IPS DF 6.9 (cell line): ENCODE data around the gene ARHGAP25.
"Not testable (repeated sequence)": the region's sequence is repeated elsewhere in the genome, so short reads cannot be mapped to it uniquely, and the experiment has no call there.

Experiments
- DNase-seq: peaks from one replicate; pipeline ENCODE4 v3.0.0-alpha.2; 2013; ENCODE audit warnings: low read depth, low spot score
- H3K27ac ChIP-seq: one replicate; pipeline ENCODE4 v1.5.1; 2013; ENCODE audit warnings: low read length, control low read depth
- H3K27me3 ChIP-seq: 2 replicates; pipeline ENCODE4 v1.6.1; 2013; ENCODE audit warnings: mild to moderate bottlenecking, low read length; ENCODE audit not compliant: control insufficient read depth, insufficient read depth
- H3K36me3 ChIP-seq: 2 replicates; pipeline ENCODE4 v1.6.1; 2013; ENCODE audit warnings: low read length; ENCODE audit not compliant: control insufficient read depth, insufficient read depth
- H3K4me1 ChIP-seq: 2 replicates; pipeline ENCODE4 v1.6.1; 2013; ENCODE audit warnings: low read length; ENCODE audit not compliant: control insufficient read depth, insufficient read depth
- H3K4me3 ChIP-seq: 2 replicates; pipeline ENCODE4 v1.5.1; 2013; ENCODE audit warnings: mild to moderate bottlenecking, low read length
- H3K9me3 ChIP-seq: 2 replicates; pipeline ENCODE4 v1.6.1; 2013; ENCODE audit warnings: low read length, inconsistent platforms; ENCODE audit not compliant: control insufficient read depth, insufficient read depth
- WGBS: extraction: QIAGEN DNeasy Blood & Tissue Kit; methylation state at CpG from one replicate; pipeline ENCODE4 v1.1.7; 2013; ENCODE audit warnings: mixed read lengths, missing lambda C conversion rate; ENCODE audit not compliant: insufficient read length, insufficient coverage; 5-methylcytosine and 5-hydroxymethylcytosine counted together

ARHGAP25 gene

GRCh38 chr2:68799140-68800026 is 64.8 kb downstream of the ARHGAP25 start:
- H3K27ac ChIP-seq: no peak overlapping the region
- H3K4me3 ChIP-seq: no peak overlapping the region
- H3K4me1 ChIP-seq: no peaks in the 10 kb centered on the region
- WGBS: no CpG with 5 or more reads among the region's 14 CpGs
- H3K36me3 ChIP-seq: no peaks in the 10 kb centered on the region
- no peaks in the 10 kb centered on the region for H3K9me3 ChIP-seq
- H3K27me3 ChIP-seq: no peaks in the 10 kb centered on the region; the same call in 1 of the 2 replicates
- no peak for DNase-seq

- no peak for DNase-seq
- Histone ChIP-seq H3K9me3 (no peaks in the 10 kb centered on the region), H3K27me3 (no peaks in the 10 kb centered on the region; the same call in 1 of the 2 replicates), H3K4me1 (no peaks in the 10 kb centered on the region), H3K36me3 (no peaks in the 10 kb centered on the region), H3K27ac (no peak overlapping the region), H3K4me3 (no peak overlapping the region)
- WGBS: no CpG with 5 or more reads among the region's 4 CpGs
Observed at GRCh38 chr2:68800027-68800401, 65.4 kb downstream of the ARHGAP25 start.

GRCh38 chr2:68800517-68800916 is 65.9 kb downstream of the ARHGAP25 start:
- no peaks in the 10 kb centered on the region; the same call in 1 of the 2 replicates for H3K27me3 ChIP-seq
- H3K36me3 ChIP-seq: no peaks in the 10 kb centered on the region
- no CpG with 5 or more reads among the region's 2 CpGs for WGBS
- H3K9me3 ChIP-seq: no peaks in the 10 kb centered on the region
- no peak for DNase-seq
- H3K4me3 ChIP-seq: no peak overlapping the region
- H3K4me1 ChIP-seq: no peaks in the 10 kb centered on the region
- no peak overlapping the region for H3K27ac ChIP-seq

DNA sequence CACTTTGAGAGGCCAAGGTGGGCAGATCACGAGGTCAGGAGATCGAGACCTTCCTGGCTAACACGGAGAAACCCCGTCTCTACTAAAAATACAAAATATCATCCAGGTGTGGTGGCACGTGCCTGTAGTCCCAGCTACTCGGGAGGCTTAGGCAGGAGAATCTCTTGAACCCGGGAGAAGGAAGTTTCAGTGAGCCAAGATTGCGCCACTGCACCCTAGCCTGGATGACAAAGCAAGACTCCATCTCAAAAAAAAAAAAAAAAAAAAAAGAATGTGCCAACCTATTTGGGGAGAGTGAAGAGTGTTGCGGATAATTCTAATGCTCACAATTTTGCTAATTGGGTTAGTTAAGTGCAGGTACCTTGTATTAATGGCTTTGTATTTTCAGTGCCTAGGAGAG is 67.5 kb downstream of the ARHGAP25 start:
- H3K9me3 ChIP-seq, DNase-seq, H3K4me1 ChIP-seq, H3K27ac ChIP-seq, H3K36me3 ChIP-seq, H3K4me3 ChIP-seq, H3K27me3 ChIP-seq: not testable (repeated sequence)
- no CpG with 5 or more reads among the region's 9 CpGs for WGBS

GRCh38 chr2:68805025-68805424 is 70.4 kb downstream of the ARHGAP25 start:
- Histone ChIP-seq H3K4me3 (no peak overlapping the region), H3K4me1 (no peaks in the 10 kb centered on the region), H3K27ac (no peak overlapping the region), H3K36me3 (no peaks in the 10 kb centered on the region), H3K27me3 (no peaks in the 10 kb centered on the region), H3K9me3 (no peaks in the 10 kb centered on the region)
- WGBS: no CpG with 5 or more reads among the region's 4 CpGs
- no peak for DNase-seq

DNA sequence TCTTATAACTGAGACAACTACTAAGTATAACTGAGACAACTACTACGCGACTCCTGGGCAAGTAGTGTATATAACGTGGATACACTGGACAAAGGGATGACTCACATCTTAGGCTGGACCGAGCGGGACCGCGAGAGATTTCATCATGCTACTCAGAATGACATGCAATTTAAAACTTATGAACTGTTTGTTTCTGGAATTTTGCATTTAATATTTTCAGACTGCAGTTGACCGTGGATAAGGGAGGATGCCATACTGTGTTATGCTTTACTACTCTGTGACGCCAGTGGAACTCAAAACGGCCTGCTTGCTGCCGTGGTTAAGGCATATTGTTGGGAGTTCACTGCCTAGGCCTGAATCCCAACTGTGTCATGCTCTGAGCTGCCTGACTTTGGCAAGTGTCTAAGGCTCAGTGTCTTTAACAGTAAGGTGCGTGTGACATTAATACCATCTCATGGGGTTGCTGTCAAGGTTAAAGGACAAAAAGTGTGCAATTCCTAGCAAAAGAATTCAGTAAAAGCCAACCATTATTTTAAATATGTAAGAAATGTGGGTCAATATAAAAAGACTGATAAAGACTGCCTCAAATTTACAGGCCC is 72.0 kb downstream of the ARHGAP25 start:
- Histone ChIP-seq H3K9me3 (no peaks in the 10 kb centered on the region), H3K4me3 (no peak overlapping the region), H3K36me3 (no peaks in the 10 kb centered on the region), H3K27me3 (no peaks in the 10 kb centered on the region), H3K4me1 (no peaks in the 10 kb centered on the region), H3K27ac (no peak overlapping the region)
- no CpG with 5 or more reads among the region's 12 CpGs for WGBS
- no peak for DNase-seq

DNA sequence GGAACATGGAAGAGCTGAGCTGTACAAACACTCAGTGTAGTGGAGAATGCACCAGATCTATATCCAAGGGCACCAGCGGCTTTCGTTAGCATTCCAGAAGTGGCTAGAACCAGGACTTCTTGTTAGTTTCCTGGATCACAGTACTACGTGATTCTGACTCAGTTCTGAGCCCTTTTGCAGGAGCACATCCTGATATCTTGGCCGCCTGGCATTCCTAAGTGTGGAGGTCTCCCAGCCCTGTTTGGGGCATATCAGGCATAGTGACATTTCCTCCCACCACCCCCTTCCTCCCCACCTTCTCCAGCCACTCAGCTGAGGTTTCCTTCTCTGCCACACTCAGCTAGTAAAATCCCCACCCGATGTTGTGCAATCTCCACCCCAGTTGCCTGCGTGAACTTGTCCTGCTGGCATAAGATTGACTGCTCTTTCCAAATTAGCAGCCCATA is 73.2 kb downstream of the ARHGAP25 start:
- Histone ChIP-seq H3K36me3 (no peaks in the 10 kb centered on the region), H3K27me3 (no peaks in the 10 kb centered on the region), H3K27ac (no peak overlapping the region), H3K4me3 (no peak overlapping the region), H3K9me3 (no peaks in the 10 kb centered on the region), H3K4me1 (no peaks in the 10 kb centered on the region)
- no CpG with 5 or more reads among the region's 6 CpGs for WGBS
- DNase-seq: no peak

DNA sequence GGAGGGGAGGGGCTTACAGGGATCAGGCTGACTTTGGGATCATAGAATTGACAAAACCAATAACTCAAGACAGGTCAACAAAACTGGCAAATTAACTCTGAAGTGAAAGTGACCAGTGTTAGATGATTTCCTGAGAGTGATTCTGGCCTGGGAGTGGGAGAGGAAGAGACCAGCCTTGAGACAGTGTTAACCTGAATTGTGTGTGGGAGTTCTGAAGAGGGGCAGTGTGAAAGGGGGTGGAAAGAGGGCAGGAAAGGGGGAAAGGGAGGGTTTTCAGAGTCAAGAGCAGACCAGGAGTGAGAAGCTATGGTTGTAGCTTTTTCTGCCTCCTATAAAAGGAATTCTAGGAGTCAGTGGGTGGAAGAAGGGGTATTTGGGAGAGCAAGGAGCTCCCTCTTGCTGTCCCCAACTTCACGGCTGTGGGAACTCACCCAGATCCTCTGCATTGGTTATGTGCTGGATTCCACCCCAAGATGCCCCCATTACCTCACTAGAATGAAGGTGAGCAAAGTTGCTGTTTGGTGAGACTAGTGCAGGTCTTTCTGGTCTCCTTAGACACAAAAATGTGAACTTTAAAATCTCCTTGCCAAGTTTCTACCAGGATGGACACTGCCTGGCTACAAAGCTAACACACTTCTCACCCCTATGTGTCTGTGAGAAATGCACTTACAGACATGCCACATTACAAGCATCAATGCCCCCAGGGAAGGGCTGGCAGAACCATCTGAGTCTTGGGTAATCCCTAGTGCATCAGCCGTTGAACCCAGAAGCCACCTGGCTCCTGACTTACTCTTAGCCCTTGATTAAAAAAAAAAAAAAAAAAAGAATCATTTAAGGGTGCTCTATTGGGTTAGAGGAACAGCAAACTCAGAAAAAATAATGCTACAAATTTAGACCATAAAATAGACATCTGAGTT is 75.0 kb downstream of the ARHGAP25 start:
- H3K4me1 ChIP-seq: no peaks in the 10 kb centered on the region

DNA sequence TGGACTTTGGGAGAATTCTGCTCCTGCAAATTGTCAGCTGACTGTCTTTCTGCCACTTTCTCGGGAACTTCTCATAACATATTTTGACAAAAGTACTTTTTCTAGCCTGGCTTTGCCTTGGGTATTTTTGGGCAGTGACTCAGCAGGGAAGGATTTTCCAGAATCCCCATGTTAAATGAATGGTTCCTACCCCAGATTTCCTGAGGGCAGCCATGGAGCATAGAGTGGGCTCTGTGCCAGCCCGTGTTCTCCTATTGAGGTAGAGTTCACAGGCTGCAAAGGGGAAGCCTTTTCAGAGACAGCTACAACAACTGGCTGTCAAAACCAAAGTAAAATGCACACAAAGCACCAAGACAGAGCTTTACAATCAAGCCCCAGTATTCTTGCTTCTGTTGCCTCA is 76.8 kb downstream of the ARHGAP25 start:
- Histone ChIP-seq H3K36me3 (no peaks in the 10 kb centered on the region), H3K27ac (no peak overlapping the region), H3K9me3 (no peaks in the 10 kb centered on the region), H3K27me3 (no peaks in the 10 kb centered on the region), H3K4me1 (no peaks in the 10 kb centered on the region; the same call in 1 of the 2 replicates), H3K4me3 (no peak overlapping the region)
- no peak for DNase-seq
- no CpG with 5 or more reads among the region's 2 CpGs for WGBS

More for the DNA sequence above, 75.0 kb downstream of the ARHGAP25 start:
- Histone ChIP-seq H3K9me3 (no peaks in the 10 kb centered on the region), H3K27ac (no peak overlapping the region), H3K4me3 (no peak overlapping the region), H3K36me3 (no peaks in the 10 kb centered on the region), H3K27me3 (no peaks in the 10 kb centered on the region)
- DNase-seq: no peak
- no CpG with 5 or more reads among the region's 2 CpGs for WGBS

DNA sequence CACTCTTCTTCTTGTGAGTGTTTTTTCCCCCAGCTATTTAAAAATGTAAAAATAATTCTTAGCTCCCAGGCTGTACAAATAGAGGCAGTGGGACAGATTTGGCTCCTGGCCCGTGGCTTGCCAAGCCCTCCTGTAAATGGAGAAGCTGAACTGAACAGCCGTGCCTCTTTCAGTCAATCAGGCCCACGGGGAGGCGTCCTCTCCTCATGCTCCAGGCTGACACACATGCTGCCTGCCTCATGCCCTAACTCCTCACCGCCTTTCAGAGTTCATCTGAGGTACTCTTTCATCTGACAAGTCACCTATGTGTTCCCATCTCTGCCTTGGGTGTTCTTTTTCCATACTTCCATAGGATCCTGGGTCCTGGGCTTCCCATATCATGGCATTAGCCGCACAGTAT is 77.6 kb downstream of the ARHGAP25 start:
- Histone ChIP-seq H3K27me3 (no peaks in the 10 kb centered on the region), H3K4me1 (no peaks in the 10 kb centered on the region; the same call in 1 of the 2 replicates), H3K36me3 (no peaks in the 10 kb centered on the region), H3K9me3 (no peaks in the 10 kb centered on the region), H3K4me3 (no peak overlapping the region), H3K27ac (no peak overlapping the region)
- no CpG with 5 or more reads among the region's 6 CpGs for WGBS
- DNase-seq: no peak
